ENCODE measurements around the gene NUP214.

The NUP214 gene

GRCh38 chr9:131279863-131280570 is 154.6 kb downstream of the NUP214 start:
- ChIA-PET POLR2A (interaction anchor here (0.6 to 0.8 kb wide), 3 partner anchors 9 to 31 kb away, joined by 3 to 5 read pairs (median 4); partner anchors contain the start of gene PLPP7), CTCF (interaction anchor here (0.6 to 2.1 kb wide), 3 partner anchors 56 to 349 kb away, joined by 3 to 12 read pairs (median 6); no protein-coding TSS in a partner anchor)

DNA sequence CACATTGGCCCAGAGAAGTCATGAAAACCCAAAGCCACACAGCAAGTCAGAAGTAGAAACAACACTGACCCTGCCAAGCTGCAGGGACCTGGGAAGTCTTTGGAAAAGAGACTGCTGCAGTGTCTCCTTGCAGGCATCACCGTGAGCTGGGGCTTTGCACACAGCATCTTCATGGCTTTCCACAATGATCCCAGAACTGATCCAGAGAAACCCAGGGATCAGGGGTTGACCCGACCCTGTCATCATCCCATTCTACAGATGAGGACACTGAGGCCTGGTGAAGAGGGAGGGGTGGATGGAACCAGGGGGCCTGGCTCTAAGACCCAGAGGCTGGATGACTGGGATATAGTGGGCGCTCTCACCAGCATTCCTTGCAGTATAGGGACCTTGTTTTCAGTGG is 155.3 kb downstream of the NUP214 start:
- H3K9me3 ChIP-seq (ENCODE audit: control insufficient read depth, insufficient read depth, low read depth, low read length), result no peaks in the 10 kb centered on the region
- ChIA-PET CTCF (interaction anchor here (0.6 to 2.1 kb wide), 3 partner anchors 56 to 348 kb away, joined by 3 to 6 read pairs (median 3); no protein-coding TSS in a partner anchor), POLR2A (interaction anchor here (0.8 kb wide), 1 partner anchor 9 kb away, joined by 3 read pairs; the partner anchor contains the start of gene PLPP7)
- H3K36me3 ChIP-seq (ENCODE audit: control insufficient read depth in 2 of 2, insufficient read depth in 1 of 2, low read length in 2 of 2), result no peaks in the 10 kb centered on the region
- TF ChIP-seq ZNF660 (tag by site-specific recombination; IDR thresholded peaks at IDR 0.05) (no peak), BCL11A (tag by site-specific recombination; IDR thresholded peaks at IDR 0.05; ENCODE audit: low read depth) (no peak), ZNF341 (tag by site-specific recombination; IDR thresholded peaks at IDR 0.05; ENCODE audit: low read depth) (no peak), GLI2 (tag by site-specific recombination; IDR thresholded peaks at IDR 0.05; ENCODE audit: borderline replicate concordance, low read depth) (no peak), ZNF704 (tag by site-specific recombination; IDR thresholded peaks at IDR 0.05) (no peak), ZEB2 (tag by site-specific recombination; IDR thresholded peaks at IDR 0.05) (no peak), ZNF2 (tag by site-specific recombination; IDR thresholded peaks at IDR 0.05) (no peak), ZNF670 (tag by site-specific recombination; IDR thresholded peaks at IDR 0.05; ENCODE audit: low read depth) (no peak), ZNF133 (tag by site-specific recombination; IDR thresholded peaks at IDR 0.05) (no peak), SP2 (tag by site-specific recombination; IDR thresholded peaks at IDR 0.05) (no peak), ZNF184 (tag by site-specific recombination; IDR thresholded peaks at IDR 0.05) (no peak), GLIS2 (tag by site-specific recombination; IDR thresholded peaks at IDR 0.05) (no peak), BCL11B (tag by site-specific recombination; IDR thresholded peaks at IDR 0.05; ENCODE audit: low read depth) (no peak), ZNF311 (tag by site-specific recombination; IDR thresholded peaks at IDR 0.05; ENCODE audit: borderline replicate concordance) (no peak), ZNF302 (tag by site-specific recombination; IDR thresholded peaks at IDR 0.05; ENCODE audit: low read depth) (no peak), ZSCAN4 (tag by site-specific recombination; IDR thresholded peaks at IDR 0.05) (no peak)
- TF ChIP-seq, protein P1, sequence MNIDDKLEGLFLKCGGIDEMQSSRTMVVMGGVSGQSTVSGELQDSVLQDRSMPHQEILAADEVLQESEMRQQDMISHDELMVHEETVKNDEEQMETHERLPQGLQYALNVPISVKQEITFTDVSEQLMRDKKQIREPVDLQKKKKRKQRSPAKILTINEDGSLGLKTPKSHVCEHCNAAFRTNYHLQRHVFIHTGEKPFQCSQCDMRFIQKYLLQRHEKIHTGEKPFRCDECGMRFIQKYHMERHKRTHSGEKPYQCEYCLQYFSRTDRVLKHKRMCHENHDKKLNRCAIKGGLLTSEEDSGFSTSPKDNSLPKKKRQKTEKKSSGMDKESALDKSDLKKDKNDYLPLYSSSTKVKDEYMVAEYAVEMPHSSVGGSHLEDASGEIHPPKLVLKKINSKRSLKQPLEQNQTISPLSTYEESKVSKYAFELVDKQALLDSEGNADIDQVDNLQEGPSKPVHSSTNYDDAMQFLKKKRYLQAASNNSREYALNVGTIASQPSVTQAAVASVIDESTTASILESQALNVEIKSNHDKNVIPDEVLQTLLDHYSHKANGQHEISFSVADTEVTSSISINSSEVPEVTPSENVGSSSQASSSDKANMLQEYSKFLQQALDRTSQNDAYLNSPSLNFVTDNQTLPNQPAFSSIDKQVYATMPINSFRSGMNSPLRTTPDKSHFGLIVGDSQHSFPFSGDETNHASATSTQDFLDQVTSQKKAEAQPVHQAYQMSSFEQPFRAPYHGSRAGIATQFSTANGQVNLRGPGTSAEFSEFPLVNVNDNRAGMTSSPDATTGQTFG (tag by site-specific recombination; IDR thresholded peaks at IDR 0.05; ENCODE audit: borderline replicate concordance), result no peak
- TF ChIP-seq, protein P2, sequence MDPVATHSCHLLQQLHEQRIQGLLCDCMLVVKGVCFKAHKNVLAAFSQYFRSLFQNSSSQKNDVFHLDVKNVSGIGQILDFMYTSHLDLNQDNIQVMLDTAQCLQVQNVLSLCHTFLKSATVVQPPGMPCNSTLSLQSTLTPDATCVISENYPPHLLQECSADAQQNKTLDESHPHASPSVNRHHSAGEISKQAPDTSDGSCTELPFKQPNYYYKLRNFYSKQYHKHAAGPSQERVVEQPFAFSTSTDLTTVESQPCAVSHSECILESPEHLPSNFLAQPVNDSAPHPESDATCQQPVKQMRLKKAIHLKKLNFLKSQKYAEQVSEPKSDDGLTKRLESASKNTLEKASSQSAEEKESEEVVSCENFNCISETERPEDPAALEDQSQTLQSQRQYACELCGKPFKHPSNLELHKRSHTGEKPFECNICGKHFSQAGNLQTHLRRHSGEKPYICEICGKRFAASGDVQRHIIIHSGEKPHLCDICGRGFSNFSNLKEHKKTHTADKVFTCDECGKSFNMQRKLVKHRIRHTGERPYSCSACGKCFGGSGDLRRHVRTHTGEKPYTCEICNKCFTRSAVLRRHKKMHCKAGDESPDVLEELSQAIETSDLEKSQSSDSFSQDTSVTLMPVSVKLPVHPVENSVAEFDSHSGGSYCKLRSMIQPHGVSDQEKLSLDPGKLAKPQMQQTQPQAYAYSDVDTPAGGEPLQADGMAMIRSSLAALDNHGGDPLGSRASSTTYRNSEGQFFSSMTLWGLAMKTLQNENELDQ (tag by site-specific recombination; IDR thresholded peaks at IDR 0.05; ENCODE audit: low read depth), result no peak
- TF ChIP-seq, protein P3, sequence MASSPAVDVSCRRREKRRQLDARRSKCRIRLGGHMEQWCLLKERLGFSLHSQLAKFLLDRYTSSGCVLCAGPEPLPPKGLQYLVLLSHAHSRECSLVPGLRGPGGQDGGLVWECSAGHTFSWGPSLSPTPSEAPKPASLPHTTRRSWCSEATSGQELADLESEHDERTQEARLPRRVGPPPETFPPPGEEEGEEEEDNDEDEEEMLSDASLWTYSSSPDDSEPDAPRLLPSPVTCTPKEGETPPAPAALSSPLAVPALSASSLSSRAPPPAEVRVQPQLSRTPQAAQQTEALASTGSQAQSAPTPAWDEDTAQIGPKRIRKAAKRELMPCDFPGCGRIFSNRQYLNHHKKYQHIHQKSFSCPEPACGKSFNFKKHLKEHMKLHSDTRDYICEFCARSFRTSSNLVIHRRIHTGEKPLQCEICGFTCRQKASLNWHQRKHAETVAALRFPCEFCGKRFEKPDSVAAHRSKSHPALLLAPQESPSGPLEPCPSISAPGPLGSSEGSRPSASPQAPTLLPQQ (tag by site-specific recombination; IDR thresholded peaks at IDR 0.05), result no peak
- H3K4me3 ChIP-seq (ENCODE audit: low read depth, low read length), result no peak overlapping the region
- H3K4me1 ChIP-seq (ENCODE audit: control insufficient read depth, insufficient read depth, low read length), result no peaks in the 10 kb centered on the region
- H3K27ac ChIP-seq (ENCODE audit: extremely low read depth, low read depth, low read length), result no peak overlapping the region

More at GRCh38 chr9:131279863-131280570, 154.6 kb downstream of the NUP214 start:
- H3K36me3 ChIP-seq (ENCODE audit: control insufficient read depth in 2 of 2, insufficient read depth in 1 of 2, low read length in 2 of 2), result no peaks in the 10 kb centered on the region
- no peak overlapping the region for H3K27ac ChIP-seq (ENCODE audit: extremely low read depth, low read depth, low read length)
- no peaks in the 10 kb centered on the region for H3K4me1 ChIP-seq (ENCODE audit: control insufficient read depth, insufficient read depth, low read length)
- H3K4me3 ChIP-seq (ENCODE audit: low read depth, low read length), result no peak overlapping the region
- TF ChIP-seq ZNF366 (tag by site-specific recombination; conservative IDR thresholded peaks at IDR 0.05) (no peak), EGR2 (tag by site-specific recombination; IDR thresholded peaks at IDR 0.05; ENCODE audit: low read depth) (0 out of 2 replicates have a peak, but pooled peaks have one; percentile 19), ZNF214 (tag by site-specific recombination; IDR thresholded peaks at IDR 0.05; ENCODE audit: borderline replicate concordance) (no peak)
- no peaks in the 10 kb centered on the region for H3K9me3 ChIP-seq (ENCODE audit: control insufficient read depth, insufficient read depth, low read depth, low read length)
